Measurements from ENCODE around the gene RPS16. TPM values are rescaled to one million over a fixed set of nuclear protein-coding genes. Genes with fewer than 3 reads are reported as not detected.

Gene RPS16
- total and polyA plus RNA-seq, 2 of the 13 experiments (the other 11 are each of a cell fraction or from before 2014, with no cell fraction given) = 488 to 2,583 TPM

- Histone ChIP-seq H2AFZ (ENCODE audit: low read length) (no peak overlapping the region), H3K36me3 (replicated peaks in 1 of 2; ENCODE audit: control insufficient read depth in 1 of 2, insufficient read depth in 2 of 2, low read length in 2 of 2) (peaks cover 40 to 75% of the 10 kb centered on the region in 2 experiments), H3K4me2 (ENCODE audit: low read depth, low read length) (no peak overlapping the region), H3K9me3 (ENCODE audit: low read length) (no peaks in the 10 kb centered on the region), H3K27ac (ENCODE audit: extremely low read length, insufficient read depth, low read length) (no peak overlapping the region), H3K27me3 (ENCODE audit: control insufficient read depth in 1 of 2, insufficient read depth in 2 of 2, low read length in 2 of 2) (no peaks in the 10 kb centered on the region; a peak in 1 of 5 replicates), H3K4me3 (replicated peaks in 1 of 3; ENCODE audit: insufficient read depth in 1 of 3, low read depth in 2 of 3, low read length in 3 of 3) (no peak overlapping the region), H3K79me2 (ENCODE audit: insufficient read depth, low read length) (no peaks in the 10 kb centered on the region), H3K4me1 (ENCODE audit: insufficient read depth, low read length) (no peaks in the 10 kb centered on the region), H3K9ac (ENCODE audit: insufficient read depth, low read depth, low read length) (no peak overlapping the region), H4K20me1 (ENCODE audit: insufficient read depth, low read length) (no peaks in the 10 kb centered on the region)
- DNase-seq (ENCODE audit: low spot score) = no peak
- TF ChIP-seq DNMT3B (CRISPR knock-in tag; conservative IDR thresholded peaks at IDR 0.05) = no peak
- TF ChIP-seq NFE2L2 (IDR thresholded peaks at IDR 0.05; ENCODE audit: low read length) = no peak
- no peak for TF ChIP-seq JDP2 (CRISPR knock-in tag; IDR thresholded peaks at IDR 0.05; ENCODE audit: borderline replicate concordance)
- no peak for TF ChIP-seq ZNF788 (CRISPR knock-in tag; IDR thresholded peaks at IDR 0.05; ENCODE audit: borderline replicate concordance)
- no peak for TF ChIP-seq GLI4 (CRISPR knock-in tag; IDR thresholded peaks at IDR 0.05; ENCODE audit: borderline replicate concordance)
- TF ChIP-seq KAT7 (CRISPR knock-in tag; IDR thresholded peaks at IDR 0.05; ENCODE audit: borderline replicate concordance) = no peak
- TF ChIP-seq PPARG (CRISPR knock-in tag; conservative IDR thresholded peaks at IDR 0.05) = no peak
- TF ChIP-seq NCOA1 (CRISPR knock-in tag; IDR thresholded peaks at IDR 0.05) = no peak
- TF ChIP-seq KLF15 (CRISPR knock-in tag; IDR thresholded peaks at IDR 0.05; ENCODE audit: borderline replicate concordance) = no peak
- TF ChIP-seq NFRKB (IDR thresholded peaks at IDR 0.05) = no peak
- TF ChIP-seq ZNF484 (CRISPR knock-in tag; IDR thresholded peaks at IDR 0.05; ENCODE audit: borderline replicate concordance, low read depth) = no peak
- ATAC-seq = peak; percentile 6; the same call in 2 of the 3 replicates
- ChIA-PET POLR2A (interaction anchor here (0.9 to 1.2 kb wide), 2 partner anchors 38 to 61 kb away, joined by 3 read pairs; partner anchors contain the start of genes PLEKHG2 and RPS16), CTCF (ENCODE audit: low intra/inter-chr PET ratio, low total read pairs) (interaction anchor here (1.2 to 2.9 kb wide), 2 partner anchors 29 to 59 kb away, joined by 3 to 20 read pairs; partner anchors contain the start of gene EID2B)
- intact Hi-C loops (cut with micrococcal nuclease; ENCODE audit: unreplicated experiment) = no loop called here
- no TSS peak for BruUV-seq (replicated peaks)
- in situ Hi-C loops (cut with HindIII; ENCODE audit: extremely low pct_ligation_motif_present, low pct_unique_long_range_greater_than_20kb) = no loop called here
- FAIRE-seq = no peak
- WGBS (ENCODE audit: low lambda C conversion rate) = 91% methylated on average over 6 of the region's 11 CpGs
Observed at GRCh38 chr19:39473443-39473960, 37.8 kb upstream of the RPS16 start.

All from HepG2 (cell line).